ENCODE results near the gene MINDY4. TPM values are rescaled to one million over a fixed set of nuclear protein-coding genes. Genes with fewer than 3 reads are reported as not detected.
A peak's percentile ranks its signal among the peaks of the same experiment; 100 is the strongest.

The MINDY4 gene
- total RNA-seq, 3 donors from 2014 or later, result 4.0 to 9.1 (median 4.7) TPM

GRCh38 chr7:30852744-30853288, 81.6 kb downstream of the MINDY4 start:
- ATAC-seq, result no peak

GRCh38 chr7:30853576-30853975, 82.4 kb downstream of the MINDY4 start:
- H3K4me1 ChIP-seq (ENCODE audit: low read depth), result no peaks in the 10 kb centered on the region
- no peaks in the 10 kb centered on the region for H3K36me3 ChIP-seq (ENCODE audit: low read depth)
- TF ChIP-seq CTCF (IDR thresholded peaks at IDR 0.05), result no peak
- intact Hi-C loops (cut with DNase I, micrococcal nuclease), result no loop called here
- ATAC-seq, result peak; percentile 14
- H3K4me3 ChIP-seq, result no peak overlapping the region
- H3K9me3 ChIP-seq, result no peaks in the 10 kb centered on the region
- no peak for DNase-seq

More at GRCh38 chr7:30852744-30853288, 81.6 kb downstream of the MINDY4 start:
- H3K9me3 ChIP-seq, result no peaks in the 10 kb centered on the region
- TF ChIP-seq CTCF (IDR thresholded peaks at IDR 0.05), result no peak
- H3K4me1 ChIP-seq (ENCODE audit: low read depth), result no peaks in the 10 kb centered on the region
- no peak for DNase-seq
- intact Hi-C loops (cut with DNase I, micrococcal nuclease), result no loop called here
- H3K36me3 ChIP-seq (ENCODE audit: low read depth), result no peaks in the 10 kb centered on the region
- H3K4me3 ChIP-seq, result no peak overlapping the region

- intact Hi-C loops (cut with DNase I, micrococcal nuclease), result no loop called here
- Histone ChIP-seq H3K4me1 (ENCODE audit: low read depth) (peaks cover 3% of the 10 kb centered on the region), H3K36me3 (ENCODE audit: low read depth) (no peaks in the 10 kb centered on the region), H3K9me3 (no peaks in the 10 kb centered on the region), H3K4me3 (no peak overlapping the region)
- no peak for DNase-seq
- TF ChIP-seq CTCF (IDR thresholded peaks at IDR 0.05), result no peak
- ATAC-seq, result no peak
Measured at GRCh38 chr7:30855936-30856335, 84.7 kb downstream of the MINDY4 start.

GRCh38 chr7:30858576-30858975, 87.4 kb downstream of the MINDY4 start:
- no peak for ATAC-seq
- H3K36me3 ChIP-seq (ENCODE audit: low read depth), result no peaks in the 10 kb centered on the region
- intact Hi-C loops (cut with DNase I, micrococcal nuclease), result no loop called here
- no peak overlapping the region for H3K4me3 ChIP-seq
- peaks cover 3% of the 10 kb centered on the region for H3K4me1 ChIP-seq (ENCODE audit: low read depth)
- DNase-seq, result no peak
- no peaks in the 10 kb centered on the region for H3K9me3 ChIP-seq
- no peak for TF ChIP-seq CTCF (IDR thresholded peaks at IDR 0.05)

- intact Hi-C loops (cut with DNase I, micrococcal nuclease), result no loop called here
- Histone ChIP-seq H3K36me3 (ENCODE audit: low read depth) (no peaks in the 10 kb centered on the region), H3K9me3 (no peaks in the 10 kb centered on the region), H3K4me1 (ENCODE audit: low read depth) (peaks cover 3% of the 10 kb centered on the region), H3K4me3 (no peak overlapping the region)
- ATAC-seq (peak; percentile 31), DNase-seq (no peak)
- no peak for TF ChIP-seq CTCF (IDR thresholded peaks at IDR 0.05)
Measured at GRCh38 chr7:30859202-30859939, 88.2 kb downstream of the MINDY4 start.
